CD4-positive, alpha-beta memory T cell (primary cell): Measurements from ENCODE around the gene PPM1M. TPM values are rescaled to one million over a fixed set of nuclear protein-coding genes. Genes with fewer than 3 reads are reported as not detected.
A peak's percentile ranks its signal among the peaks of the same experiment; 100 is the strongest.

Experiments
- CTCF ChIA-PET: fragments of 350-600 bp; sonication (Branson Sonifier 250); formaldehyde crosslinking; loops from one replicate; lab custom pipeline; 2021; ENCODE audit warnings: inconsistent platforms; ENCODE audit not compliant: partially characterized antibody; lab: Charles Lee
- POLR2A ChIA-PET: fragments of 350-600 bp; sonication (Branson Sonifier 250); formaldehyde crosslinking; loops from one replicate; lab custom pipeline; 2021; ENCODE audit not compliant: partially characterized antibody; lab: Charles Lee
- DNase-seq, 5 donors: peaks; one replicate each; pipeline versions ENCODE4 v3.0.0 to v3.0.0-alpha.2; 2020 to 2022; ENCODE audit warnings: mixed read lengths in 1 of 5
- H3K27ac ChIP-seq: one replicate; pipeline ENCODE4 v1.7.0; 2013; ENCODE audit warnings: low read depth, low read length
- H3K27me3 ChIP-seq: 2 replicates; pipeline ENCODE4 v1.7.0; 2013; ENCODE audit warnings: mild to moderate bottlenecking, low read length, moderate library complexity; ENCODE audit not compliant: insufficient read depth
- H3K36me3 ChIP-seq: 2 replicates; pipeline ENCODE4 v1.7.0; 2013; ENCODE audit warnings: mild to moderate bottlenecking, low read length, moderate library complexity; ENCODE audit not compliant: insufficient read depth
- H3K4me1 ChIP-seq: 2 replicates; pipeline ENCODE4 v1.7.0; 2013; ENCODE audit warnings: mild to moderate bottlenecking, low read length, moderate library complexity; ENCODE audit not compliant: insufficient read depth
- H3K4me3 ChIP-seq, 2 donors: one replicate each; pipeline ENCODE4 v1.7.0; 2013; ENCODE audit warnings: low read length in 2 of 2, mild to moderate bottlenecking in 1 of 2
- H3K9me3 ChIP-seq, 2 donors: one replicate each; pipeline ENCODE4 v1.7.0; 2013; ENCODE audit warnings: low read length in 2 of 2, control low read depth in 1 of 2; ENCODE audit not compliant: control insufficient read depth in 1 of 2
- H3K27ac Mint-ChIP-seq, 7 donors: one replicate each; pipeline ENCODE4 v1.8.0; 2020 to 2021; ENCODE audit warnings: mixed read lengths in 7 of 7, mild to moderate bottlenecking in 6 of 7, inconsistent platforms in 3 of 7, moderate library complexity in 3 of 7
- H3K27me3 Mint-ChIP-seq, 2 donors: one replicate each; pipeline ENCODE4 v1.8.0; 2020 to 2021; ENCODE audit warnings: mixed read lengths in 2 of 2
- H3K36me3 Mint-ChIP-seq, 2 donors: one replicate each; pipeline ENCODE4 v1.8.0; 2020 to 2021; ENCODE audit warnings: mixed read lengths in 2 of 2, inconsistent platforms in 1 of 2, mild to moderate bottlenecking in 1 of 2
- H3K4me1 Mint-ChIP-seq, 4 donors: one replicate each; pipeline ENCODE4 v1.8.0; 2020 to 2021; ENCODE audit warnings: mixed read lengths in 4 of 4, mild to moderate bottlenecking in 1 of 4
- H3K4me3 Mint-ChIP-seq, 8 donors: one replicate each; pipeline ENCODE4 v1.8.0; 2020 to 2021; ENCODE audit warnings: mixed read lengths in 8 of 8, mild to moderate bottlenecking in 7 of 8, moderate library complexity in 6 of 8, inconsistent platforms in 3 of 8
- H3K9me3 Mint-ChIP-seq, 8 donors: one replicate each; pipeline ENCODE4 v1.8.0; 2020 to 2021; ENCODE audit warnings: mixed read lengths in 8 of 8, mild to moderate bottlenecking in 5 of 8, inconsistent platforms in 3 of 8, moderate library complexity in 1 of 8
- intact Hi-C: fragments of 100-400 bp; cut with micrococcal nuclease; formaldehyde crosslinking; loops from one replicate; pipeline ENCODE4 v1.15.1; 2023
- polyA plus RNA-seq, 2 donors: library from polyadenylated mRNA; unstranded; fragments of 300-500 nt; fragmentation: Illumina TruSeq; gene quantifications; one replicate each; pipeline ENCODE4 v1.2.3, GENCODE V29; 2021
- total RNA-seq, 2 experiments: library from RNA; stranded (reverse); gene quantifications; one replicate each; pipeline ENCODE4 v1.2.3, GENCODE V29; 2021

The PPM1M gene
- total and polyA plus RNA-seq, 4 experiments from 2014 or later = 52.0 to 85.3 (median 75.7) TPM

- Histone ChIP-seq H3K27me3 (no peaks in the 10 kb centered on the region), H3K4me3 (peak overlapping the region; percentile 11 to 93), H3K27ac (peak overlapping the region; percentile 92), H3K36me3 (peaks cover 17% of the 10 kb centered on the region), H3K4me1 (peaks cover 85% of the 10 kb centered on the region), H3K9me3 (no peaks in the 10 kb centered on the region)
- peak overlapping the region; percentile 54 to 99 (median 94) for H3K4me3 Mint-ChIP-seq
- H3K4me1 Mint-ChIP-seq = peaks cover 41 to 96% (median 69%) of the 10 kb centered on the region in 4 donors
- peaks cover 0 to 28% of the 10 kb centered on the region in 2 donors for H3K36me3 Mint-ChIP-seq
- DNase-seq = no peak
- no peaks in the 10 kb centered on the region for H3K27me3 Mint-ChIP-seq
- peak overlapping the region; percentile 12 to 90 (median 78) for H3K27ac Mint-ChIP-seq
- intact Hi-C loops = no loop called here
- CTCF ChIA-PET = interaction anchor here (1.3 to 31.1 kb wide), 5 partner anchors 11 to 100 kb away, joined by 3 to 684 read pairs (median 179); partner anchors contain the start of genes GLYCTK, TLR9 and WDR82
- POLR2A ChIA-PET = interaction anchor here (1.5 to 38.1 kb wide), 8 partner anchors 11 to 81 kb away, joined by 5 to 1950 read pairs (median 20); partner anchors contain the start of genes GLYCTK, PPM1M and WDR82
- no peaks in the 10 kb centered on the region for H3K9me3 Mint-ChIP-seq
These were observed 8.4 kb upstream of the PPM1M start for GRCh38 chr3:52237006-52237656.

GRCh38 chr3:52237657-52238172, 7.8 kb upstream of the PPM1M start:
- Mint-ChIP-seq H3K27ac (peak overlapping the region in 6 of 7 donors; percentile 48 to 97 (median 86)), H3K4me3 (peak overlapping the region; percentile 93 to 99 (median 98)), H3K36me3 (peaks cover 0 to 25% of the 10 kb centered on the region in 2 donors), H3K9me3 (no peaks in the 10 kb centered on the region), H3K27me3 (no peaks in the 10 kb centered on the region), H3K4me1 (peaks cover 39 to 93% (median 68%) of the 10 kb centered on the region in 4 donors)
- ChIA-PET CTCF (interaction anchor here (0.9 to 31.1 kb wide), 6 partner anchors 15 to 113 kb away, joined by 3 to 684 read pairs (median 95); partner anchors contain the start of genes GLYCTK, TLR9 and WDR82), POLR2A (interaction anchor here (1.3 to 38.1 kb wide), 12 partner anchors 8 to 102 kb away, joined by 3 to 1950 read pairs (median 16); partner anchors contain the start of genes GLYCTK, PPM1M and WDR82)
- H3K4me3 ChIP-seq = peak overlapping the region; percentile 11 to 93
- H3K9me3 ChIP-seq = no peaks in the 10 kb centered on the region
- H3K36me3 ChIP-seq = peaks cover 17% of the 10 kb centered on the region
- H3K27ac ChIP-seq = peak overlapping the region; percentile 92
- DNase-seq = no peak
- H3K27me3 ChIP-seq = no peaks in the 10 kb centered on the region
- intact Hi-C loops = loop anchor here (2.0 kb wide), 2 partner anchors 15 to 101 kb away; no protein-coding TSS in a partner anchor
- H3K4me1 ChIP-seq = peaks cover 81% of the 10 kb centered on the region

GRCh38 chr3:52238193-52238760, 7.3 kb upstream of the PPM1M start:
- intact Hi-C loops = loop anchor here (2.0 kb wide), 2 partner anchors 15 to 101 kb away; no protein-coding TSS in a partner anchor
- peak overlapping the region; percentile 92 for H3K27ac ChIP-seq
- H3K9me3 ChIP-seq = no peaks in the 10 kb centered on the region
- H3K4me3 ChIP-seq = peak overlapping the region; percentile 32 to 93
- ChIA-PET CTCF (interaction anchor here (0.9 to 31.1 kb wide), 7 partner anchors 15 to 112 kb away, joined by 3 to 684 read pairs (median 11); partner anchors contain the start of genes GLYCTK, TLR9 and WDR82), POLR2A (interaction anchor here (1.0 to 38.1 kb wide), 17 partner anchors 8 to 210 kb away, joined by 3 to 1950 read pairs (median 11); partner anchors contain the start of genes GLYCTK, PPM1M, TLR9 and WDR82)
- H3K4me3 Mint-ChIP-seq = peak overlapping the region; percentile 93 to 99 (median 98)
- peaks cover 75% of the 10 kb centered on the region for H3K4me1 ChIP-seq
- H3K4me1 Mint-ChIP-seq = peaks cover 39 to 92% (median 66%) of the 10 kb centered on the region in 4 donors
- H3K27me3 Mint-ChIP-seq = no peaks in the 10 kb centered on the region
- no peaks in the 10 kb centered on the region for H3K9me3 Mint-ChIP-seq
- H3K36me3 Mint-ChIP-seq = peaks cover 0 to 23% of the 10 kb centered on the region in 2 donors
- peaks cover 17% of the 10 kb centered on the region for H3K36me3 ChIP-seq
- peak overlapping the region; percentile 82 to 97 (median 95) for H3K27ac Mint-ChIP-seq
- H3K27me3 ChIP-seq = no peaks in the 10 kb centered on the region
- DNase-seq = no peak

GRCh38 chr3:52238761-52239701, 6.5 kb upstream of the PPM1M start, which contains the start of gene TWF2:
TSS of gene TWF2 (minus strand) at chr3:52239158. CDS start at chr3:52239016, 142 bp downstream.
- Histone ChIP-seq H3K36me3 (peaks cover 14% of the 10 kb centered on the region), H3K27ac (peak within 1 kb of the TSS; percentile 92), H3K27me3 (no peaks in the 10 kb centered on the region), H3K4me1 (peaks cover 79% of the 10 kb centered on the region), H3K4me3 (peak within 1 kb of the TSS; percentile 83 to 93), H3K9me3 (no peaks in the 10 kb centered on the region)
- Mint-ChIP-seq H3K9me3 (no peaks in the 10 kb centered on the region), H3K27ac (peak within 1 kb of the TSS; percentile 82 to 98 (median 95)), H3K4me3 (peak within 1 kb of the TSS; percentile 93 to 99 (median 98)), H3K36me3 (peaks cover 0 to 20% of the 10 kb centered on the region in 2 donors), H3K4me1 (peaks cover 43 to 92% (median 68%) of the 10 kb centered on the region in 4 donors), H3K27me3 (no peaks in the 10 kb centered on the region)
- intact Hi-C loops = loop anchor here (1.0 to 2.0 kb wide), 5 partner anchors 14 to 100 kb away; partner anchors contain the start of gene WDR82
- peak; percentile 88 to 93 (median 89) for DNase-seq
- ChIA-PET CTCF (interaction anchor here (0.7 to 31.1 kb wide), 9 partner anchors 8 to 218 kb away, joined by 3 to 684 read pairs (median 9); partner anchors contain the start of genes GLYCTK, TLR9 and WDR82), POLR2A (interaction anchor here (1.0 to 38.1 kb wide), 18 partner anchors 9 to 209 kb away, joined by 3 to 1950 read pairs (median 10); partner anchors contain the start of genes GLYCTK, PPM1M, TLR9 and WDR82)

GRCh38 chr3:52240059-52240885, 5.3 kb upstream of the PPM1M start:
- Histone ChIP-seq H3K4me3 (peak overlapping the region; percentile 18 to 93), H3K27me3 (no peaks in the 10 kb centered on the region), H3K4me1 (peaks cover 79% of the 10 kb centered on the region), H3K36me3 (peaks cover 4% of the 10 kb centered on the region), H3K27ac (peak overlapping the region; percentile 92), H3K9me3 (no peaks in the 10 kb centered on the region)
- no peaks in the 10 kb centered on the region for H3K27me3 Mint-ChIP-seq
- peaks cover 0 to 17% of the 10 kb centered on the region in 2 donors for H3K36me3 Mint-ChIP-seq
- intact Hi-C loops = no loop called here
- DNase-seq = peak in 4 of 5 donors; percentile 45 to 80 (median 49)
- ChIA-PET POLR2A (interaction anchor here (1.1 to 38.1 kb wide), 11 partner anchors 8 to 172 kb away, joined by 3 to 1950 read pairs (median 11); partner anchors contain the start of genes GLYCTK, PPM1M, TLR9 and WDR82), CTCF (interaction anchor here (1.0 to 31.1 kb wide), 10 partner anchors 9 to 99 kb away, joined by 3 to 684 read pairs (median 9); partner anchors contain the start of genes GLYCTK, TLR9 and WDR82)
- peak overlapping the region; percentile 82 to 98 (median 93) for H3K27ac Mint-ChIP-seq
- H3K4me1 Mint-ChIP-seq = peaks cover 48 to 92% (median 68%) of the 10 kb centered on the region in 4 donors
- no peaks in the 10 kb centered on the region for H3K9me3 Mint-ChIP-seq
- H3K4me3 Mint-ChIP-seq = peak overlapping the region; percentile 93 to 99 (median 97)
